NCI-H187 (cell line): ENCODE data around the gene SOD1.
"Not testable (repeated sequence)": the region's sequence is repeated elsewhere in the genome, so short reads cannot be mapped to it uniquely, and the experiment has no call there.

ENCODE experiments used
- DNase-seq, 2 experiments: peaks; one replicate each; lab custom pipeline; 2025; lab: John Stamatoyannopoulos, UW

Gene SOD1

GRCh38 chr21:31659536-31660258, at the start of gene SOD1:
Gene SOD1, plus strand, starts transcription at chr21:31659693. Its CDS starts 77 bp downstream, at chr21:31659770.
- peak; percentile 92 to 94 for DNase-seq

GRCh38 chr21:31611445-31611844, 48.0 kb upstream of the SOD1 start:
- no peak for DNase-seq

GRCh38 chr21:31612894-31613785, 46.4 kb upstream of the SOD1 start:
- no peak for DNase-seq

- DNase-seq = no peak
Measured at GRCh38 chr21:31614705-31615104, 44.8 kb upstream of the SOD1 start.

- DNase-seq = no peak
Measured at GRCh38 chr21:31616216-31616615, 43.3 kb upstream of the SOD1 start.

GRCh38 chr21:31618696-31619430, 40.6 kb upstream of the SOD1 start:
- DNase-seq = no peak

GRCh38 chr21:31622397-31622796, 37.1 kb upstream of the SOD1 start:
- no peak for DNase-seq

GRCh38 chr21:31623664-31624063, 35.8 kb upstream of the SOD1 start:
- no peak for DNase-seq

- DNase-seq = no peak
Measured at GRCh38 chr21:31624181-31624580, 35.3 kb upstream of the SOD1 start.

- DNase-seq = no peak
Measured at GRCh38 chr21:31624961-31625491, 34.5 kb upstream of the SOD1 start.

- DNase-seq = no peak
Measured at GRCh38 chr21:31629972-31630711, 29.4 kb upstream of the SOD1 start.

GRCh38 chr21:31631881-31632280, 27.6 kb upstream of the SOD1 start:
- DNase-seq = not testable (repeated sequence)

GRCh38 chr21:31634993-31635392, 24.5 kb upstream of the SOD1 start:
- no peak for DNase-seq

- no peak for DNase-seq
Measured at GRCh38 chr21:31636874-31637273, 22.6 kb upstream of the SOD1 start.

- no peak for DNase-seq
Measured at GRCh38 chr21:31641416-31641922, 18.0 kb upstream of the SOD1 start.

- DNase-seq = no peak
Measured at GRCh38 chr21:31644643-31645042, 14.8 kb upstream of the SOD1 start.

GRCh38 chr21:31647650-31648049, 11.8 kb upstream of the SOD1 start:
- DNase-seq = no peak

- DNase-seq = no peak
Measured at GRCh38 chr21:31650930-31651329, 8.6 kb upstream of the SOD1 start.

GRCh38 chr21:31651491-31651890, 8.0 kb upstream of the SOD1 start:
- not testable (repeated sequence) for DNase-seq

- DNase-seq = no peak
Measured at GRCh38 chr21:31654340-31654739, 5.2 kb upstream of the SOD1 start.
